Fibroblast of the conjunctiva (primary cell): ENCODE results near the gene SKI.
"Not testable (repeated sequence)": the region's sequence is repeated elsewhere in the genome, so short reads cannot be mapped to it uniquely, and the experiment has no call there.

Source experiments
- DNase-seq: peaks from one replicate; pipeline ENCODE4 v3.0.0-alpha.2; 2010; ENCODE audit warnings: low read depth

SKI gene

DNA sequence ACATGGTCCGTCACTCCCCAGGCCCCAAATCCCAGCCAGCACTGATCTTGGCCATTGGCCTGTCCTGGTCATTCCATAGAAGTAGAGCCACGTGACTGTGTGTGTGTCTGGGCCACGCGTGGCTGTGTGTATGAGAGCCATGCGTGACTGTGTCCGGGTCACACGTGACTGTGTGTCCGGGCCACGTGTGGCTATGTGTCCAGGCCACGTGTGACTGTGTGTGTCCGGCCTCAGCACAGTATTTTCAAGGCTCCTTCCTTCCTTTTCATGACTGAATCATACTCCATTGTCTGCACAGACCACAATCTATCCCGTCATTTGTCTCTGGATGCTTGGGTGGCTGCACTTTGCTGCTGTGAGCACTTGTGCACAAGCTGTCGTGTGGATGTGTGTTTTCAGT, 67.4 kb downstream of the SKI start:
- DNase-seq = no peak

DNA sequence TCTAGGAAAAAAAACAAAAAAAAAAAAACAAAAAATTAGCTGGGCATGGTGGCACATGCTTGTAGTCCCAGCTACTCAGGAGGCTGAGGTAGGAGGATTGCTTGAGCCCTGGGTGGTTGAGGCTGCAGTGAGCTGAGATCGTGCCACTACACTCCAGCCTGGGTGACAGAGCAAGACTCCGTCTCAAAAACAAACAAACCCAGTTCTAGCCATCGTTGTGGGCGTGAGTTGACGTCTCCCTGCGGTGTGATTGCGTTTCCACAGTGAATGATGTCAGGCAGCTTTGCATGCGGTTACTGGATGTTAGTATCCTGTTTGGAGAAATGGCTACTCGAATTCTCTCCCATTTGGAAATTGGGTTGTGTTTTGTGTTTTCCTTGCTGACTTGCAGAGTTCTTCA, 68.1 kb downstream of the SKI start:
- not testable (repeated sequence) for DNase-seq

DNA sequence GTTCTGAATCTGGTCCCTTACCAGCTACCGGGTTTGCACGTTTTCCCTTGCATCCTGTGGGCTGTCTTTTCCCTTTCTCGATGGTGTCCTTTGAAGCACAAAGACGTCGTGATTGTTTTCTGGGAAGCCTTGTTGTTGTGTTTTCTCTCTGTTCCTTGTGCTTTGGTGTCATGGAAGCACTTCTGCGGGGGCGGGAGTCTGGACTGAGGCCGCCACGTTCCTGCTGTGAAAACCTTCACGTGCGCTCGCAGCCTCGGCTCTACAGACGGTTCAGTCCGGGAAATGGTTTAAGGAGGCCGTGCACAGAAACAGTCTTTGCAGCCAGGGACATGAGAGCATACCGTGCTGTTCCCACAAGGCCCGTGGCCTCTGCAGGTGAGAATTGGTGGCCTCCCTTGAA, 68.5 kb downstream of the SKI start:
- no peak for DNase-seq

DNA sequence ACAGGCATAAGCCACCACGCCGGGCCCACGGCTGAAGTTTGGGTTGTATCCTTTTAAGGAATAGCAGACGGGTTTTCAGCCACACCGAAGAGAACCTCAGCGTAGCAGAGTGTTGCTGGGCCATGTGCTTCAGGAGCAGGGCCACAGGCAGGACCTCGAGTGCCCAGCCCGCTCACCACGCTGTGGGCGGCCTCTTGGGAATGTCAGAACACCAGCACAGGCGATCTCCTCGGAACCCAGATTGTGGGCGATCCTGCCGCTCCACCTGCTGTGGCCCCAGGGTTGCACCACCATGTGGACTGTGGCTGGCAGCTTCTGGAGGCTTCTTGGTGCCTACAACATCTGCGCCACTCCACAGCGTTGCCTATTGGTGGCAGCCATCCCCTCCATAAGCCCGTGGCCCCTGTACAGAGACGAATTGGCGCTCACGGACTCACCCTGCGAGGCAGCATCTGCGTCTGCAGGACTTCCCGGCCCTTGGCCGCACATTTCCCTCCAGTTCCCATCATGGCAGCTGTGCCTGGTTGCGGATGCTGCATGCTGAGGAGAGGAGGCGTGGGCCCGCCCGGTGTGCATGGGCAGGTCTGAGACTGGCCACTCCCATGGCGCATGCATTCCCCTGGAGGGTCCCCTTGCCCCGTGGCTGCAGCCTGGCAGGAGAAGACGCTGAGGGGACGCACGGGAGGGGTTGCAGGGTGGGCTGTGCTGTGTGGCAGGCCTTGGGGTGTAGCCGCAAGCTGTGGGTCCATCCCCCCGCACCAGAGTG, 69.3 kb downstream of the SKI start:
- DNase-seq = no peak

GRCh38 chr1:2298685-2299084, 70.6 kb downstream of the SKI start:
- DNase-seq = no peak

GRCh38 chr1:2299131-2299627, 71.1 kb downstream of the SKI start:
- DNase-seq = no peak

DNA sequence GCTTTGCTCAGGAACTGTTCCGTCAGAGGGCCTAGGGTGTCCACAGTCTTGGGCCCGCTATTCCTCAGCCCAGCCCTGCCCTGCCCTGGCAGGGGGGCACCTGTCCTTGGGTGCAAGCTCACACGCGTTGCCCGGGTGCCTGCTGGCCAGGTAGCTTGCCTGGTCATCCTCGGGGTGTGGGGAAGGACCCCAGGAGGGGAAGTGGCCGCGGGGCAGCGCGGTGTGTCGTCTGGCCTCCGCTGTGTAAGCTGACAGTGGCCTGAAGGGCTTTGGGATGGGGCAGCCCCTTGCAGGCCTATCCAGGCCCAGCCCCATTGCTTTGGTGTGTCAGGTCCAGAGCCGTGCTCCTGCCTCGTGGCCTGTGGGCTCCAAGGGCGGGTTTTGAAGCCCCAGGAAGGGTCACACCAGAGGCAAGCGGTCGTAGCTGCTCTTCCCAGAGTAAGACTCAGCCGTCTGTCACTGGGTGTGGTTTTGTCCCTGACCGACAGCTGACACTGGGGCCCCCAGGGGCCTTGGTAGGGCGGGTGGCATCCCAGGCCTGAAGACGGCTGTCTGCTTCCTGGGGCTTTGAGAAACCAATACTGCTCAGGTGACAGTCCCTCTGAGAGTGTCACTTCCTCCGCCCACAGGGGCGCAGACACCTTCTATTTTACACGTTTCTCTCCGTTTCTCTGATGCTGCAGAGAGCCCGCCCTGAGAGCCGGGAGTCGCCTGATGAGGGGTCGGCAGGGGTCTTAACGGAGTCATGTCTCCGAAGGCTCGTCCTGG, 72.1 kb downstream of the SKI start:
- DNase-seq = no peak

DNA sequence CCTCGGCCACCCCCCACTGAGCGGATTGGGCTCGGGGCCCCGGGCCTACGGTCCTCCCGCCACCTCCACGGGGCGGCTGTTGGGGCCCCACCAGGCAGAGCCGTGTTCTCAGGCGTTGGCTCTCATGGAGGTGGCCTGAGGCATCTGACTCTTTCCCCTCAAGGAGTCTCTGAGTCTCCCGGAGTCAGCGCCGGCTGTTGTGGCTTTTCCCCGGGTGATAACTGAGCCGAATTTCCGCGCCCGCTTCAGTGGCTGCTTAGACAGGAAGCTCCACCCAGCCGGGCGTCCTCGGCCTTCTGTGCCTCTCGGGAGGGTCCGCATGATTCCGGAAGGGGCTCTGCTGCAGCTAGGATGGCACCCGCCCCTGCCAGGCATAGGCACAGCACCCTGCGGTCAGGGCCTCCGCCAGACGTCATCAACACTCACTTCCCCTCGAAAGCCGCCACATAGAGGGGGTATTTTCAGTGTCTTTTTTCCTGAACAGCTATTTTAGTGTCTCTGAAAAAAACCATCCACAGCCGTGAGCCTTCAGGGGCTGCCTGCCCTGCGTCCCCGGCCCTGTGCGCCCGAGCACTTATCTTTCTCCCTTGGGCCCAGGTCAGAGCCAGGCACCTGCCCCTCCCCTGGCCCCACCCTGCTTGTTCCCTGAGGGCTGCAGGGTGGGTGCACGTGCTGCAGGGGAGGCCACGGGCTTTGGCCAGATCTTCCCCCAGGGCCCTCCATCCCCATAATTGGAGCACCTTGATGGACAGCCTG, 72.9 kb downstream of the SKI start:
- no peak for DNase-seq

- no peak for DNase-seq
Observed at GRCh38 chr1:2301607-2302291, 73.6 kb downstream of the SKI start.

DNA sequence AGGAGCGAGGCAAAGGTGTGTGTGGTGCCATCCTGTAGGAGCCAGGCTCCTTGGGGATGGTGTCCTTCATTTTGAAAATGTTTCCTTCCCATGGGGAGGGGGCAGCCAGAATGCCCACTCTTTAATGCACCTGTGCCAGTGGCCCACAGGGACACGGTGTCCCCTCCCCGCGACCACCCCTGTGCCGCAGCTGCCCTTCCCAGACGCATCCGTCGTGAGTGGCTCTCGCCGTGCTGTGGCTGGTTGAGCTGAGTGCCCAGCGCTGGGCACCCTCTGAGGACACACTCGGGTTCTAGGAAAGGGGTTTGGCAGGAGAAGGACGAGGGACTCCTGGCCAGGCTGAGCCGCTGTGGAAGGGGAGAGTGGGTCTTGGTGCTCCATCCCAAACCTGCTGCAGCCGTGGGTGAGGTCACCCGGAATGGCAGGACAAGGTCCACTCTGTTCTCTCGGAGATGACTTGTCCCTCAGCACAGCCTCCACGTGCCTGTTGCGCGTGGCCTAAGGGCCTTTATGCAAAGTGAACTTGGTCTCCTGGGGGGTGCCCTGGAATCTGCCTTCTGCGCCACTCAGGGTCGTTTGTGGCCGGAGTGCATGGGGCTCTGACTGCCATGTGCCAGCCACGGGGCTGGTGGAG, 74.3 kb downstream of the SKI start:
- DNase-seq = no peak

GRCh38 chr1:2303016-2303775, 75.1 kb downstream of the SKI start:
- DNase-seq = no peak

DNA sequence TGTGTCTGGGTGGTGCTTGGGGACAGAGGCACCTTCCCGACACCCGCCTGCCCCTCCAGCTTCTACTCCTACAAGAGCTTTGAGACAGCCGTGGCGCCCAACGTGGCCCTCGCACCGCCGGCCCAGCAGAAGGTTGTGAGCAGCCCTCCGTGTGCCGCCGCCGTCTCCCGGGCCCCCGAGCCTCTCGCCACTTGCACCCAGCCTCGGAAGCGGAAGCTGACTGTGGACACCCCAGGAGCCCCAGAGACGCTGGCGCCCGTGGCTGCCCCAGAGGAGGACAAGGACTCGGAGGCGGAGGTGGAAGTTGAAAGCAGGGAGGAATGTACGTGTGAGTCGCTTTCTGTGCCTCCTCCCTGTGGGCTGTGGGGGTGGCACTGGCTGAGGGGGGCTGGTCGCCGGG, 75.7 kb downstream of the SKI start:
- DNase-seq = no peak

DNA sequence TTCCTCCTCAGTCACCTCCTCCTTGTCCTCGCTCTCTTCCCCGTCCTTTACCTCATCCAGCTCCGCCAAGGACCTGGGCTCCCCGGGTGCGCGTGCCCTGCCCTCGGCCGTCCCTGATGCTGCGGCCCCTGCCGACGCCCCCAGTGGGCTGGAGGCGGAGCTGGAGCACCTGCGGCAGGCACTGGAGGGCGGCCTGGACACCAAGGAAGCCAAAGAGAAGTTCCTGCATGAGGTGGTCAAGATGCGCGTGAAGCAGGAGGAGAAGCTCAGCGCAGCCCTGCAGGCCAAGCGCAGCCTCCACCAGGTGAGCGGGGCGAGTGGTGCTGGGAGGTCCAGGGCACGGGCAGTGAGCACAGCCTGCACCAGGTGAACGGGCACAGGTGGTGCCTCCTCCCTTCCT, 76.2 kb downstream of the SKI start:
- DNase-seq = no peak

DNA sequence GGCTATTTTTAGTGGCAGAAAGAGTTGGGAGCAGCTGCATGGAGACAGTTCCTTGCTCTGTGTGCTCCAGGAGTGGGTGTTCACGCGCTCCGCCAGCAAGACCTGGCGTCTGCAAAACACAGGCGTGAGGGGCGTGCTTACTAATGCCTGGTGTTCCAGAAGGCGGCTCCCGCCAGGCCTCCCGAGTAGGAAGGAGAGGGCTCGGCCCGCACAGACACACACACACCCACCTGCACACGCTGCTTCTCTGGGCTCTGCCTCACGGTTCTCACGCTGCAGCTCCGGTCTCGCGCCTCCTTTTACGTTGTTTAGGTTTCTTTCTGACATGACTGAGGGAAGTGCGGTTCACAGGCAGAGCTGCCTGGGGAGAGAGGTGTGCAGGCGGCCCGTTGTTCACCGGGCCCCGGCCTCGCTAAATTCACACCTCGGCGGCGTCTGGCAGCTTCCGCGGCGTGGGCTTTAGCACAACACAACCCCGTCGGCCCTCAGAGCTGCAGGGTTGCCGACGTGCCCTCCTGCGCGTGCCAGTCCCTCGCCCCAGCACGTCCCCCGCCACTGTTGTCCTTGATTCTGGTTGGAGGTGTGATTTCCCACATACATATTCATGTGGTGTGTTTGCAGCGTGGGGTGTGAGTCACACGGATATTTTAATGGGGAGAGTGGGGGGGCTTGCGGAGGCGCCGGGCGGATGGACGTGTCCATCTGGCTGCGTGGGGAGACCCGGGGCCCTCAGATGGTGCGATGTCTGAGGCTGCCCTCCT, 77.0 kb downstream of the SKI start:
- no peak for DNase-seq

DNA sequence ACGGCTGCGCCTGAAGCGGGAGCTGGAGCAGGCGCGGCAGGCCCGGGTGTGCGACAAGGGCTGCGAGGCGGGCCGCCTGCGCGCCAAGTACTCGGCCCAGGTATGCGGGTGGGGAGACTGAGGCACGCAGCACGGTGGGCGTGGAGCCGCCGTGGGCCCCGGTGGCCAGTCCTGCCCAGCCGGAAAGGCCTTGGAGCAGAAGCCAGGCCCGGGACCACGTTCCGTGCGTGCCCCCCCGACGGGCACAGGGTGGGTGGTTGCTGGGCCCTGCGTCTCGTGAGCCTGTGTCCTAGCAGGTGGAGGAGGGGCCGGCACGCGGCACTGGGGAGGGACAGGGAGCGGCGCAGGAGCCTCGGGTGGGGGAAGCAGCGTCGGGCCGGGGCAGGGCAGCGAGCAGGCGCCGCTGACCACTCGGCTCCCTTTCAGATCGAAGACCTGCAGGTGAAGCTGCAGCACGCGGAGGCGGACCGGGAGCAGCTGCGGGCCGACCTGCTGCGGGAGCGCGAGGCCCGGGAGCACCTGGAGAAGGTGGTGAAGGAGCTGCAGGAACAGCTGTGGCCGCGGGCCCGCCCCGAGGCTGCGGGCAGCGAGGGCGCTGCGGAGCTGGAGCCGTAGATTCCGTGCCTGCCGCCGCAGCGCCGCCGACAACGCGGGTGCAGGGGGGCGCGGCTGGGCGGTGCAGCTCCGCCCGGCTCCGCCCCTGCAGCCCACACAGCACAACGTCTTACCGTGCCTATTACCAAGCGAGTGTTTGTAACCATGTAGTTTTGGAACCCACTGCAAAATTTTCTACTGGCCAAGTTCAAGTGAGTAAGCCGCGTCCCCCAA, 78.2 kb downstream of the SKI start:
- DNase-seq = no peak

GRCh38 chr1:2307064-2307605, 79.0 kb downstream of the SKI start:
- no peak for DNase-seq

- DNase-seq = no peak
Observed at GRCh38 chr1:2307972-2308371, 79.9 kb downstream of the SKI start.

DNA sequence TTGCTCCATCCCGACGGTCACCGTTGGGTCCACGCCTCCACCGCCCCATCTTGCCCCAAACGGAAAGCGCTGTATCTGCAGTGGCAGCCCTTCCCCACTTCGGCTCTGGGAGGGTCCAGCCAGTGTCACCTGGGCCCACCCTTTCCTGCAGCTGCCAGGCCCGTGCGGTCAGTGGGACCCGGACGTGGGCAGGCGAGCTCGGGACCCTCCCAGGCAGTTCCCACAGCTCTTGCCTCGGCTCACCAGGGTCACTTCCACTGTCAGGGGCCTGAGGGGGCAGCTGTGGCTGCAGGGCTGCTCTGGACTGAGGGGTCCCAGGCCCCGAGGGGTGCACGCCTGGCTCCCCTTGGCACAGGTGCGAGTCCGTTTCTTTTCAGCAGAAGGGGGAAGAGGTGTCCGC, 80.7 kb downstream of the SKI start:
- no peak for DNase-seq
